ENCODE results near the gene PNPLA5.
"Not testable (repeated sequence)": the region's sequence is repeated elsewhere in the genome, so short reads cannot be mapped to it uniquely, and the experiment has no call there.

Gene PNPLA5

GRCh38 chr22:43891360-43892182 is at the start of gene PNPLA5:
Gene PNPLA5 (minus strand): TSS chr22:43892013. CDS start chr22:43891880, 133 bp downstream.
- no peak for DNase-seq (ENCODE audit: low read depth)

GRCh38 chr22:43941449-43941848 is 49.6 kb upstream of the PNPLA5 start:
- DNase-seq (ENCODE audit: low read depth): no peak

- no peak for DNase-seq (ENCODE audit: low read depth)
These were observed 40.0 kb upstream of the PNPLA5 start for GRCh38 chr22:43931771-43932170.

GRCh38 chr22:43928908-43929307 is 37.1 kb upstream of the PNPLA5 start:
- DNase-seq (ENCODE audit: low read depth): no peak

- DNase-seq (ENCODE audit: low read depth): no peak
These were observed 36.7 kb upstream of the PNPLA5 start for GRCh38 chr22:43928468-43928867.

- DNase-seq (ENCODE audit: low read depth): no peak
These were observed 34.5 kb upstream of the PNPLA5 start for GRCh38 chr22:43926349-43926710.

GRCh38 chr22:43925433-43926348 is 33.9 kb upstream of the PNPLA5 start:
- no peak for DNase-seq (ENCODE audit: low read depth)

GRCh38 chr22:43924877-43925276 is 33.1 kb upstream of the PNPLA5 start:
- DNase-seq (ENCODE audit: low read depth): no peak

- DNase-seq (ENCODE audit: low read depth): peak; percentile 62
These were observed 32.0 kb upstream of the PNPLA5 start, which contains the start of gene PNPLA3 for GRCh38 chr22:43923631-43924464. Gene PNPLA3 (plus strand): TSS chr22:43923805. CDS start chr22:43923912, 107 bp downstream.

GRCh38 chr22:43923191-43923590 is 31.4 kb upstream of the PNPLA5 start:
- no peak for DNase-seq (ENCODE audit: low read depth)

GRCh38 chr22:43922123-43922522 is 30.3 kb upstream of the PNPLA5 start:
- DNase-seq (ENCODE audit: low read depth): no peak

- no peak for DNase-seq (ENCODE audit: low read depth)
These were observed 29.6 kb upstream of the PNPLA5 start for GRCh38 chr22:43921370-43921769.

GRCh38 chr22:43919106-43919973 is 27.5 kb upstream of the PNPLA5 start:
- DNase-seq (ENCODE audit: low read depth): no peak

- DNase-seq (ENCODE audit: low read depth): no peak
These were observed 25.7 kb upstream of the PNPLA5 start for GRCh38 chr22:43917521-43917920.

- no peak for DNase-seq (ENCODE audit: low read depth)
These were observed 19.5 kb upstream of the PNPLA5 start for GRCh38 chr22:43911351-43911750.

GRCh38 chr22:43910178-43910695 is 18.4 kb upstream of the PNPLA5 start:
- no peak for DNase-seq (ENCODE audit: low read depth)

- no peak for DNase-seq (ENCODE audit: low read depth)
These were observed 17.9 kb upstream of the PNPLA5 start for GRCh38 chr22:43909708-43910107.

GRCh38 chr22:43905681-43906080 is 13.9 kb upstream of the PNPLA5 start:
- DNase-seq (ENCODE audit: low read depth): no peak

GRCh38 chr22:43904412-43904811 is 12.6 kb upstream of the PNPLA5 start:
- not testable (repeated sequence) for DNase-seq (ENCODE audit: low read depth)

- not testable (repeated sequence) for DNase-seq (ENCODE audit: low read depth)
These were observed 11.2 kb upstream of the PNPLA5 start for GRCh38 chr22:43903033-43903432.

Data from stimulated activated CD8-positive, alpha-beta memory T cell treated with anti-CD3 and anti-CD28 coated beads, Interleukin-12 subunit alpha, Interleukin-12 subunit beta, amount 100 ng/mL, for 1 hour (primary cell).